Measurements from ENCODE around the gene CDHR3. TPM values are rescaled to one million over a fixed set of nuclear protein-coding genes. Genes with fewer than 3 reads are reported as not detected.
"Not testable (repeated sequence)": the region's sequence is repeated elsewhere in the genome, so short reads cannot be mapped to it uniquely, and the experiment has no call there.

Gene CDHR3
- total and polyA plus RNA-seq, 4 donors, result 10.5 to 80.3 (median 36.0) TPM

- Histone ChIP-seq H3K27ac (ENCODE audit: low read depth in 1 of 2, low read length in 1 of 2) (no peak overlapping the region), H3K4me3 (no peak overlapping the region), H3K9me3 (ENCODE audit: control insufficient read depth in 4 of 4, insufficient read depth in 3 of 4, low read length in 3 of 4) (peaks cover 0 to 10% (median 0%) of the 10 kb centered on the region in 4 donors), H3K36me3 (ENCODE audit: control insufficient read depth in 4 of 4, insufficient read depth in 4 of 4, low read length in 4 of 4) (no peaks in the 10 kb centered on the region), H3K9ac (ENCODE audit: insufficient read depth in 1 of 2, low read length in 2 of 2) (no peak overlapping the region), H3K4me1 (ENCODE audit: control insufficient read depth in 5 of 5, insufficient read depth in 5 of 5, low read length in 5 of 5) (peaks cover 0 to 17% (median 6%) of the 10 kb centered on the region in 5 donors), H3K27me3 (ENCODE audit: control insufficient read depth in 3 of 3, insufficient read depth in 3 of 3, low read length in 2 of 3) (no peaks in the 10 kb centered on the region)
- DNase-seq (no peak), ATAC-seq (ENCODE audit: insufficient read depth, low FRiP score) (no peak)
- WGBS, 2 donors, result 94 to 96% methylated on average over 5 of the region's 5 CpGs
- no peak for TF ChIP-seq CTCF (IDR thresholded peaks at IDR 0.05; ENCODE audit: control extremely low read depth, extremely low read depth)
These were observed 43.8 kb downstream of the CDHR3 start for GRCh38 chr7:106006906-106007305.

GRCh38 chr7:106007796-106008195 is 44.7 kb downstream of the CDHR3 start:
- not testable (repeated sequence) for H3K36me3 ChIP-seq (ENCODE audit: control insufficient read depth in 4 of 4, insufficient read depth in 4 of 4, low read length in 4 of 4); H3K27ac ChIP-seq (ENCODE audit: low read depth in 1 of 2, low read length in 1 of 2); H3K27me3 ChIP-seq (ENCODE audit: control insufficient read depth in 3 of 3, insufficient read depth in 3 of 3, low read length in 2 of 3); H3K9me3 ChIP-seq (ENCODE audit: control insufficient read depth in 4 of 4, insufficient read depth in 3 of 4, low read length in 3 of 4); ATAC-seq (ENCODE audit: insufficient read depth, low FRiP score); H3K9ac ChIP-seq (ENCODE audit: insufficient read depth in 1 of 2, low read length in 2 of 2); H3K4me3 ChIP-seq; DNase-seq
- 83 to 85% methylated on average over 3 of the region's 3 CpGs for WGBS, 2 donors
- peaks cover 0 to 23% (median 7%) of the 10 kb centered on the region in 5 donors for H3K4me1 ChIP-seq (ENCODE audit: control insufficient read depth in 5 of 5, insufficient read depth in 5 of 5, low read length in 5 of 5)

GRCh38 chr7:106009503-106010226 is 46.6 kb downstream of the CDHR3 start:
- WGBS, 2 donors, result 10 to 14% methylated on average over 26 to 29 of the region's 29 CpGs
- DNase-seq, result peak; percentile 92 to 98 (median 97)
- Histone ChIP-seq H3K4me3 (no peak overlapping the region), H3K36me3 (ENCODE audit: control insufficient read depth in 4 of 4, insufficient read depth in 4 of 4, low read length in 4 of 4) (no peaks in the 10 kb centered on the region), H3K9ac (ENCODE audit: insufficient read depth in 1 of 2, low read length in 2 of 2) (no peak overlapping the region), H3K27ac (ENCODE audit: low read depth in 1 of 2, low read length in 1 of 2) (no peak overlapping the region), H3K9me3 (ENCODE audit: control insufficient read depth in 4 of 4, insufficient read depth in 3 of 4, low read length in 3 of 4) (peaks cover 0 to 10% (median 0%) of the 10 kb centered on the region in 4 donors), H3K27me3 (ENCODE audit: control insufficient read depth in 3 of 3, insufficient read depth in 3 of 3, low read length in 2 of 3) (no peaks in the 10 kb centered on the region), H3K4me1 (ENCODE audit: control insufficient read depth in 5 of 5, insufficient read depth in 5 of 5, low read length in 5 of 5) (peaks cover 0 to 31% (median 13%) of the 10 kb centered on the region in 5 donors)
- TF ChIP-seq CTCF (IDR thresholded peaks at IDR 0.05; ENCODE audit: control extremely low read depth, extremely low read depth), result peak; percentile 74
- ATAC-seq (ENCODE audit: insufficient read depth, low FRiP score), result peak; percentile 97

GRCh38 chr7:106010331-106010730 is 47.3 kb downstream of the CDHR3 start:
- Histone ChIP-seq H3K9me3 (ENCODE audit: control insufficient read depth in 4 of 4, insufficient read depth in 3 of 4, low read length in 3 of 4) (peaks cover 0 to 10% (median 0%) of the 10 kb centered on the region in 4 donors), H3K4me3 (no peak overlapping the region), H3K27me3 (ENCODE audit: control insufficient read depth in 3 of 3, insufficient read depth in 3 of 3, low read length in 2 of 3) (no peaks in the 10 kb centered on the region), H3K9ac (ENCODE audit: insufficient read depth in 1 of 2, low read length in 2 of 2) (no peak overlapping the region), H3K4me1 (ENCODE audit: control insufficient read depth in 5 of 5, insufficient read depth in 5 of 5, low read length in 5 of 5) (peaks cover 0 to 31% (median 13%) of the 10 kb centered on the region in 5 donors), H3K36me3 (ENCODE audit: control insufficient read depth in 4 of 4, insufficient read depth in 4 of 4, low read length in 4 of 4) (no peaks in the 10 kb centered on the region), H3K27ac (ENCODE audit: low read depth in 1 of 2, low read length in 1 of 2) (no peak overlapping the region)
- ATAC-seq (ENCODE audit: insufficient read depth, low FRiP score) (no peak), DNase-seq (no peak)
- no peak for TF ChIP-seq CTCF (IDR thresholded peaks at IDR 0.05; ENCODE audit: control extremely low read depth, extremely low read depth)
- 67 to 72% methylated on average over 3 of the region's 3 CpGs for WGBS, 2 donors
